ENCODE results near the gene RPL37A. TPM values are rescaled to one million over a fixed set of nuclear protein-coding genes. Genes with fewer than 3 reads are reported as not detected.

The RPL37A gene
- total RNA-seq, 1 donor from 2014 or later, result 2,606 TPM

GRCh38 chr2:216464104-216464720, 34.4 kb upstream of the RPL37A start:
- no peak for DNase-seq (ENCODE audit: low spot score, unreplicated experiment)
- H3K27me3 Mint-ChIP-seq, result no peaks in the 10 kb centered on the region
- H3K9me3 Mint-ChIP-seq (ENCODE audit: low read depth), result no peaks in the 10 kb centered on the region
- TF ChIP-seq CTCF (IDR thresholded peaks at IDR 0.05; ENCODE audit: unreplicated experiment), result no peak
- H3K36me3 Mint-ChIP-seq (ENCODE audit: insufficient read depth), result peaks cover 27% of the 10 kb centered on the region
- no peak overlapping the region for H3K27ac Mint-ChIP-seq
- no peaks in the 10 kb centered on the region for H3K4me1 Mint-ChIP-seq (ENCODE audit: low read depth)
- H3K4me3 Mint-ChIP-seq (ENCODE audit: low read depth), result no peak overlapping the region

DNA sequence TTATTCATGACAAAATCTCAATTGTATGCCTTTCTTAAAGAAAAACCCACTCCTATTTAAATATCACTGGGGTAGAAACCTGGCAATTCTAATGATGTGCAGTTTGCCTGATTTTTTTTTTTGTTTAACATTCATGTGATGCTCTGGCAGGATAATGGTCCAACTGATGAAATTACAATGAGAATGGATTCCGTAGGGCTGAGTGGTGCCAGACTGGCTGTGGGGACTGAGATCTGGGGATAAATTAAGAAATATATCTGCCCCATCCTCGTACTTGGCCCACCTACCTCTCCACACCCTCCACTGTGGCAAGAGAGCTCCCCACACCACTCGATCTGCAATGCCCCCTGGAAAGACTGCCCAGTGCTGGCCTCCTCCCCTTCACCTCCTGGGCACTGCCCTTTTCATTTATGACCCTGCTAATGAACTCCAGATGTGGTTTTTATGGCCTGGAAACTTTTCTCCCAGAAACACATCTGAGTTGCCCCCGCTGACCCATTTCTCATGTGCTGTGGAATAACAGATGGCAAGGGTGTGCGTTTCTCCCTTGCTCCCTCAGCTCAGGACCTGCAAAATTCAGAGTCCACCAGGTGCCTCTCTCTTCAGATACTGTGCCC, 33.0 kb upstream of the RPL37A start:
- Mint-ChIP-seq H3K4me3 (ENCODE audit: low read depth) (no peak overlapping the region), H3K36me3 (ENCODE audit: insufficient read depth) (peaks cover 30% of the 10 kb centered on the region), H3K27ac (no peak overlapping the region), H3K9me3 (ENCODE audit: low read depth) (no peaks in the 10 kb centered on the region), H3K27me3 (no peaks in the 10 kb centered on the region), H3K4me1 (ENCODE audit: low read depth) (no peaks in the 10 kb centered on the region)
- no peak for DNase-seq (ENCODE audit: low spot score, unreplicated experiment)
- no peak for TF ChIP-seq CTCF (IDR thresholded peaks at IDR 0.05; ENCODE audit: unreplicated experiment)

- H3K27me3 Mint-ChIP-seq, result no peaks in the 10 kb centered on the region
- no peak for DNase-seq (ENCODE audit: low spot score, unreplicated experiment)
- H3K4me1 Mint-ChIP-seq (ENCODE audit: low read depth), result no peaks in the 10 kb centered on the region
- H3K9me3 Mint-ChIP-seq (ENCODE audit: low read depth), result no peaks in the 10 kb centered on the region
- TF ChIP-seq CTCF (IDR thresholded peaks at IDR 0.05; ENCODE audit: unreplicated experiment), result no peak
- no peak overlapping the region for H3K27ac Mint-ChIP-seq
- peaks cover 24% of the 10 kb centered on the region for H3K36me3 Mint-ChIP-seq (ENCODE audit: insufficient read depth)
- H3K4me3 Mint-ChIP-seq (ENCODE audit: low read depth), result no peak overlapping the region
These were observed 30.8 kb upstream of the RPL37A start for GRCh38 chr2:216467845-216468244.

- Mint-ChIP-seq H3K27me3 (no peaks in the 10 kb centered on the region), H3K36me3 (ENCODE audit: insufficient read depth) (peaks cover 17% of the 10 kb centered on the region), H3K9me3 (ENCODE audit: low read depth) (no peaks in the 10 kb centered on the region), H3K27ac (no peak overlapping the region), H3K4me1 (ENCODE audit: low read depth) (no peaks in the 10 kb centered on the region), H3K4me3 (ENCODE audit: low read depth) (no peak overlapping the region)
- no peak for TF ChIP-seq CTCF (IDR thresholded peaks at IDR 0.05; ENCODE audit: unreplicated experiment)
- DNase-seq (ENCODE audit: low spot score, unreplicated experiment), result no peak
These were observed 29.0 kb upstream of the RPL37A start for GRCh38 chr2:216469661-216470060.

- Mint-ChIP-seq H3K27ac (no peak overlapping the region), H3K9me3 (ENCODE audit: low read depth) (no peaks in the 10 kb centered on the region), H3K4me3 (ENCODE audit: low read depth) (no peak overlapping the region), H3K27me3 (no peaks in the 10 kb centered on the region), H3K4me1 (ENCODE audit: low read depth) (no peaks in the 10 kb centered on the region), H3K36me3 (ENCODE audit: insufficient read depth) (peaks cover 10% of the 10 kb centered on the region)
- DNase-seq (ENCODE audit: low spot score, unreplicated experiment), result no peak
- TF ChIP-seq CTCF (IDR thresholded peaks at IDR 0.05; ENCODE audit: unreplicated experiment), result no peak
These were observed 25.5 kb upstream of the RPL37A start for GRCh38 chr2:216473187-216473586.

Measured in progenitor cell of endocrine pancreas (in vitro differentiated cells).